Keratinocyte (primary cell): ENCODE measurements around the gene SCMH1. TPM values are rescaled to one million over a fixed set of nuclear protein-coding genes. Genes with fewer than 3 reads are reported as not detected.

Experiments used
- DNase-seq: peaks from one replicate; pipeline ENCODE4 v3.0.0-alpha.2; 2011; ENCODE audit warnings: low read depth, missing footprints, low spot score
- FAIRE-seq: peaks from 2 replicates; lab custom pipeline; 2011; peaks lifted over from hg19 to GRCh38; lab: Jason Lieb, UNC
- H2AFZ ChIP-seq: 2 replicates; pipeline ENCODE4 v1.6.0; 2012; ENCODE audit warnings: low read length, control low read depth, inconsistent platforms; ENCODE audit not compliant: control insufficient read depth
- H3K27ac ChIP-seq: 2 replicates; pipeline ENCODE4 v1.5.1; 2011; ENCODE audit warnings: low read length; ENCODE audit not compliant: control insufficient read depth, insufficient read depth
- H3K27me3 ChIP-seq: 3 replicates; pipeline ENCODE4 v1.6.0; 2011; ENCODE audit warnings: low read length; ENCODE audit not compliant: control insufficient read depth, insufficient read depth; ENCODE audit errors: extremely low read depth
- H3K36me3 ChIP-seq, 2 experiments: 2 replicates in 1 of 2; 3 replicates in 1 of 2; pipeline ENCODE4 v1.5.1; 2011; ENCODE audit warnings: low read length in 2 of 2, mild to moderate bottlenecking in 1 of 2; ENCODE audit not compliant: control insufficient read depth in 2 of 2, insufficient read depth in 2 of 2; ENCODE audit errors: extremely low read depth in 1 of 2
- H3K4me1 ChIP-seq: 3 replicates; pipeline ENCODE4 v1.5.1; 2011; ENCODE audit warnings: low read length; ENCODE audit not compliant: control insufficient read depth, insufficient read depth; ENCODE audit errors: extremely low read depth
- H3K4me2 ChIP-seq: 3 replicates; pipeline ENCODE4 v1.6.0; 2011; ENCODE audit warnings: low read depth, low read length; ENCODE audit not compliant: control insufficient read depth, insufficient read depth; ENCODE audit errors: extremely low read depth
- H3K4me3 ChIP-seq, 3 experiments: fragments of 200-600 bp in 1 of 3; sonication (generic) in 1 of 3; 2 replicates in 2 of 3; 3 replicates in 1 of 3; pipeline ENCODE4 v1.5.1; 2011 to 2016; ENCODE audit warnings: low read length in 3 of 3, mild to moderate bottlenecking in 3 of 3, control low read depth in 2 of 3, inconsistent platforms in 1 of 3, low read depth in 1 of 3, mixed read lengths in 1 of 3, mixed run types in 1 of 3, moderate library complexity in 1 of 3; ENCODE audit not compliant: control insufficient read depth in 2 of 3, insufficient read depth in 2 of 3; ENCODE audit errors: extremely low read depth in 1 of 3
- H3K79me2 ChIP-seq: 2 replicates; pipeline ENCODE4 v1.6.0; 2012; ENCODE audit warnings: low read length; ENCODE audit not compliant: control insufficient read depth, insufficient read depth
- H3K9ac ChIP-seq: 3 replicates; pipeline ENCODE4 v1.6.0; 2011; ENCODE audit warnings: low read length; ENCODE audit not compliant: control insufficient read depth, insufficient read depth; ENCODE audit errors: extremely low read depth
- H3K9me1 ChIP-seq: 3 replicates; pipeline ENCODE4 v1.6.0; 2011; ENCODE audit warnings: low read length; ENCODE audit not compliant: control insufficient read depth, insufficient read depth; ENCODE audit errors: extremely low read depth
- H3K9me3 ChIP-seq: 2 replicates; pipeline ENCODE4 v1.5.1; 2012; ENCODE audit warnings: low read depth, low read length; ENCODE audit not compliant: control insufficient read depth
- H4K20me1 ChIP-seq: 3 replicates; pipeline ENCODE4 v1.6.0; 2011; ENCODE audit warnings: low read length; ENCODE audit not compliant: control insufficient read depth, insufficient read depth; ENCODE audit errors: extremely low read depth
- CTCF ChIP-seq, 3 experiments: IDR thresholded peaks in 1 of 3; conservative IDR thresholded peaks in 1 of 3; optimal IDR thresholded peaks in 1 of 3; 2 replicates in 2 of 3; 3 replicates in 1 of 3; pipeline versions ENCODE3 to v1.5.1; 2011; ENCODE audit warnings: low read length in 3 of 3, mild to moderate bottlenecking in 3 of 3, moderate library complexity in 2 of 3, control low read depth in 1 of 3, inconsistent platforms in 1 of 3; ENCODE audit not compliant: insufficient read depth in 2 of 3; ENCODE audit errors: extremely low read depth in 1 of 3
- EZH2 ChIP-seq: IDR thresholded peaks from one replicate; pipeline ENCODE4 v1.6.1; 2012; ENCODE audit warnings: inconsistent platforms, mild to moderate bottlenecking, low read length, moderate library complexity
- dilution Hi-C: fragments of 300-500 bp; cut with MboI; formaldehyde crosslinking; loops from one replicate; pipeline ENCODE4 v1.7.0; 2020; ENCODE audit warnings: low sequenced_read_pairs; ENCODE audit not compliant: extremely low pct_ligation_motif_present
- polyA plus RNA-seq, 5 experiments: library from polyadenylated mRNA; depleted of rRNA in 3 of 5; stranded (reverse) in 3 of 5; stranded (forward) in 1 of 5; unstranded in 1 of 5; fragments of >200 nt; gene quantifications; 1 replicate in 1 of 5; 2 replicates in 3 of 5; 3 replicates in 1 of 5; pipeline versions ENCODE4 v1.2.1 to v1.2.3, GENCODE V29; 2011 to 2012; ENCODE audit warnings: missing spikeins in 2 of 5, low read depth in 1 of 5, low replicate concordance in 1 of 5

The SCMH1 gene
- polyA plus RNA-seq, 1 donor (not counting 4 experiments of a cell fraction or from before 2014, with no cell fraction given): 29.9 TPM

GRCh38 chr1:41284121-41284520 is 42.0 kb upstream of the SCMH1 start:
- TF ChIP-seq CTCF (optimal IDR thresholded peaks at IDR 0.05 in 1 of 3, IDR thresholded peaks at IDR 0.05 in 1 of 3, conservative IDR thresholded peaks at IDR 0.05 in 1 of 3; ENCODE audit: extremely low read depth in 1 of 3, insufficient read depth in 2 of 3, low read length in 3 of 3) (no peak), EZH2 (no peak)
- H2AFZ ChIP-seq: no peak overlapping the region
- no peak overlapping the region for H3K4me3 ChIP-seq
- H3K9ac ChIP-seq: no peak overlapping the region
- H3K27me3 ChIP-seq: peaks cover 57% of the 10 kb centered on the region
- H3K36me3 ChIP-seq: no peaks in the 10 kb centered on the region
- no peaks in the 10 kb centered on the region for H3K79me2 ChIP-seq
- no peaks in the 10 kb centered on the region for H3K9me1 ChIP-seq
- no peaks in the 10 kb centered on the region for H3K4me1 ChIP-seq
- H3K27ac ChIP-seq: no peak overlapping the region
- H3K9me3 ChIP-seq: no peaks in the 10 kb centered on the region
- DNase-seq (no peak), FAIRE-seq (no peak)
- H4K20me1 ChIP-seq: no peaks in the 10 kb centered on the region
- no peak overlapping the region for H3K4me2 ChIP-seq
- dilution Hi-C loops: no loop called here

GRCh38 chr1:41282679-41283317 is 40.7 kb upstream of the SCMH1 start:
- no peak overlapping the region for H3K27ac ChIP-seq
- H3K4me1 ChIP-seq: no peaks in the 10 kb centered on the region
- H3K4me2 ChIP-seq: no peak overlapping the region
- DNase-seq: no peak
- FAIRE-seq: no peak
- H3K79me2 ChIP-seq: no peaks in the 10 kb centered on the region
- no peaks in the 10 kb centered on the region for H4K20me1 ChIP-seq
- no peaks in the 10 kb centered on the region for H3K9me3 ChIP-seq
- TF ChIP-seq EZH2: no peak
- peak; percentile 91 to 92 (median 91) for TF ChIP-seq CTCF (optimal IDR thresholded peaks at IDR 0.05 in 1 of 3, IDR thresholded peaks at IDR 0.05 in 1 of 3, conservative IDR thresholded peaks at IDR 0.05 in 1 of 3; ENCODE audit: extremely low read depth in 1 of 3, insufficient read depth in 2 of 3, low read length in 3 of 3)
- H3K27me3 ChIP-seq: peaks cover 53% of the 10 kb centered on the region
- dilution Hi-C loops: no loop called here
- no peak overlapping the region for H3K4me3 ChIP-seq
- no peak overlapping the region for H3K9ac ChIP-seq
- H3K36me3 ChIP-seq: no peaks in the 10 kb centered on the region
- H3K9me1 ChIP-seq: no peaks in the 10 kb centered on the region
- no peak overlapping the region for H2AFZ ChIP-seq
